GM18517 (cell line): Measurements from ENCODE around the gene TUBB4A.
"Not testable (repeated sequence)": the region's sequence is repeated elsewhere in the genome, so short reads cannot be mapped to it uniquely, and the experiment has no call there.

Source experiments
- ATAC-seq: cut with Tn5 transposase; IDR thresholded peaks from one replicate; pipeline ENCODE4 v1.9.1; 2021; ENCODE audit warnings: mild to moderate bottlenecking, moderate library complexity; ENCODE audit not compliant: unreplicated experiment

TUBB4A gene

DNA sequence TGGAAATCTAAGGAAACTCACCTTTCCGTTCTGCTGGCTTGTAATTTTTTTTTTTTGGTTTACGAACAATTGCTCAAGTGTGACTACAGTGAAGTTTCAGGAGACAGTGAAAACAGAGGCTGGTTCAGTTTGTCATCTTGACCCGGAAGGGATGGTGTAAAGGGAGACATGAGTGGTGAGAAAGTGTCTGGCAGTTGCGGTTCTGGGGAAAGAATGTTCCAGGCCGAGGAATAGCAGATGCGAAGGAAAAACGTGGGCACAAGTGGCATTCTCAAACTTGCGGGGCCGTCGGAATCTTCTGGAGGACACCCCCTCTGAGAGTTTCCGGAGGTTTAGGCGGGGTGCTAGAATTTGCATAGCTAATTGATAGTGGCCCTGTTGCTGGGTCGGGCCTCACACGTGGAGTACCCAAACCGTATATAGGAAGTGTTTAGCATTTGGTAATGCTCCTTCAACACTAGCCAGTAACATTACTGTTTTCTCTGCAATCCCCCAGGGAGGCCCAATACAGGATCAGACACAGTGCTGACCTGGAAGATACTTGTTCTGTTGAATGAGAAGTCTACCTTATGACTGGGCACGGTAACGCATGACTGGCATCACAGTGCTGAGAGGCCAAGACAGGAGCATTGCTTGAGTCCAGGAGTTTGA, 25.9 kb upstream of the TUBB4A start:
- peak; percentile 54 for ATAC-seq

DNA sequence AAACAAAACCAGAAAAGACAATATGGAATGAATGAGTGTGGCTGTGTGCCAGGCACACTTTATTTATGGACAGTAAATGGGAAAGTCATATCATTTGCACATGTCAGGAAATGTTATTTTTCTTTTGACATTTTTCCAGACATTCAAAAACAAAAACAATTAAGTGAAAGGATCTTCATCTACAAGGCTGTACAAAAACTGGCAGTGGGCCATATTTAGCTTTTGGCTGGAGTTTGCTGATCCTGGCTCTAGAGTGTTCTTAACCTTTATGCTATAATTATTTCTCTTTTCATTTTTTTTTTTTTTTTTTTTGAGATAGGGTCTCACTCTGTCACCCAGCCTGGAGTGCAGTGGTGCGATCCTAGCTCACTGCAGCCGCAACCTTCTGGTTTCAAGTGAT, 22.2 kb upstream of the TUBB4A start:
- no peak for ATAC-seq

DNA sequence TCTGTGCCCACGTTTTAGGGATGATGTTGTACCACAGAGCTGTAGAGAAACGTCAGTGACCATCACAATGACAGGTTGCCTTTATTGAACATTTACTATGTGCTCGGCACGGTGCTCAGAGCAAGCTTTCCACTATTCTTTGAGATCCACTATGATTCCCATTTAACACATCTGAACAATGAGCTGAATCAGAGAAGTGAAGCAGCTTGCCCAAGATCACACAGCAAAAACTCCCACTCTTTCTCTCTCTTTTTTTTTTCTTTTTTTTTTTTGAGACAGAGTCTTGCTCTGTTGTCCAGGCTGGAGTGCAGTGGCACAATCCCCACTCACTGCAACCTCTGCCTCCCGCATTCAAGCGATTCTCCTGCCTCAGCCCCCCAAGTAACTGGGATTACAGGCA, 20.6 kb upstream of the TUBB4A start:
- ATAC-seq, result no peak

DNA sequence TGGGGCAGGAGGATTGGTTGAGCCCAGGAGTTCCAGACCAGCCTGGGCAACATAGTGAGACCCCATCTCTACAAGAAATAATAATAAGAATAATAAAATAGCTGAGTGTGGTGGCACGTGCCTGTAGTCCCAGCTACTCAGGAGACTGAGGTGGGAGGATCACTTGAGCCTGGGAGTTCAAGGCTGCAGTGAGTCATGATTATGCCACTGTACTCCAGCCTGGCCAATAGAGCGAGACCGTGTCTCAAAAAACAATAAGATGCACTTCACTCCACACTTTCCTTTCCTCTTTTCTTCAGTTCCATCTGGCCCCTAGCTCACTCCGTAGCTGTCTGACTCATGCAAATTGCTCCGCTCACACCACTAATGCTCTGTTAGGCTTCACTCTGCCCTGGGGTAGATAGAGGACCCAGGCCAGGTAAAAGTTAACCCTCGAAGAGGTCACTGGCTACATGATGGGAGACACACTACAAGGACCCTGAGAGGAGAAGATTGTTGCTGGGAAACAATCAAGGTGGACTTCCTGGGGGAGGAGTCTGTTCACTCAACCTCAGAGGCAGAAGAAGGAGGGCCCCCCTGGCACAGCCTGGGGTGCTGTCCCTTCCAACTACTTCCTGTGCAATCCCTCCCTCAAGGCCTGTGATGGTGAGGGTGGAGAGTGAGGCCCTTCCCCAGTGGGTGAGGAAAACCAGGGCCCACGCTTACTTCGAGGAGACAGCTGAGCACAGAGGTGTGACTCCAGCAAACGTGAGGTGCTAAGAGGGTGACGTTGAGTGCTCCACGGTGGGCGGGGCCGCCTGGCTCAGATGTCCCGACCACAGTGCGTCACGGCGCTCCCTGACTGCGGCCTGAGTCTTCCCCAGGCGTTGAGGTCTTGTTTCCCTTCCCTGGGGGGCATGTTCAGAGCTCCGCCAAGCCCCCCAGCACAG, 19.9 kb upstream of the TUBB4A start:
- peak; percentile 42 for ATAC-seq

DNA sequence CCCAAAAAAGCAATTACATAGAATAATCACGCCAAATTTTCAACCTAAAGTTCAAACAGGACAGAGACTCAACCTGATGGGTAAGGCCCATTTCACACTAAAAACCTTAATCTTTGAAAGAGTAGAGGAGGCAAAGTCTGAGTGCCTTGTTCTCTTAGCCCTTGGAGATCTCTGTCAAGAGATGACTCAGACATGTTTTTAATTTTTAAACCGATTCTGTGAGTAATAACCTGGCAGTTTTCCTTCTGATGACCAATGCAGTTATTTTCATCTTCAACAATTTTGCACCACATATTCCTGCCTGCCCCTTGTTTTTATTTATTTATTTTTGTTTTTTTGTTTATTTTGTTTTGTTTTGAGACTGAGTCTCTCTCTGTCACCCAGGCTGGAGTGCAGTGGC, 17.2 kb upstream of the TUBB4A start:
- ATAC-seq, result no peak

DNA sequence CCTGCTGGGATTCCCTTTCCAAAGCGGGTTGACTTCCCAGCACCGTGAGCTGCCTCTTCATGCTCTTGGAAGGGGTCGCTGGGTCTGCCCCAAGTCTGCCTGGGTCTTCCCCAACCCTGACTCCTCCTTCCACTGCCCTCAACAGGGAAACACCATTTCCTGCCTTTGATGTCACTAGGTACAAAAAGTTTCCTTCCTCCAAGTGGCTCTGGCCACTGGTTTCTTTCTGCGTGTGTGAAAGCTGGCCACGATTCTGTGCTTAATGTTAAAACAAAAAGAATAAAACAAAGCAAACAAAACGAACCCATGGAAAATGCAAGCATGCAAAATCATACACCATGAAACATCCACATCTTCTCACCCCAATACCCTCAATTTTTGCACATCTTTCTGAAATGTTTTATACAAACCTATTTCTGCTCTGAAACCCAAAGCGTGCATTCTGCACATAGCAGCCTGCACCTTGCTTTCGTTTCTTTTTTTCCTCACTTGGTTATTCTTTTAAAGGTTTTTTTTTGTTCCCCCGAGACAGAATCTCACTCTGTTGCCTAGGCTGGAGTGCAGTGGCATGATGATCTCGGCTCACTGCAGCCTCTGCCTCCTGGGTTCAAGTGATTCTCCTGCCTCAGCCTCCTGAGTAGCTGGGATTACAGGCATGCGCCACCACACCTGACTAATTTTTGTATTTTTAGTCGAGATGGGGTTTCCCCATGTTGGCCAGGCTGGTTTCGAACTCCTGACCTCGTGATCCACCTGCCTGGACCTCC, 16.2 kb upstream of the TUBB4A start:
- peak; percentile 32 for ATAC-seq

DNA sequence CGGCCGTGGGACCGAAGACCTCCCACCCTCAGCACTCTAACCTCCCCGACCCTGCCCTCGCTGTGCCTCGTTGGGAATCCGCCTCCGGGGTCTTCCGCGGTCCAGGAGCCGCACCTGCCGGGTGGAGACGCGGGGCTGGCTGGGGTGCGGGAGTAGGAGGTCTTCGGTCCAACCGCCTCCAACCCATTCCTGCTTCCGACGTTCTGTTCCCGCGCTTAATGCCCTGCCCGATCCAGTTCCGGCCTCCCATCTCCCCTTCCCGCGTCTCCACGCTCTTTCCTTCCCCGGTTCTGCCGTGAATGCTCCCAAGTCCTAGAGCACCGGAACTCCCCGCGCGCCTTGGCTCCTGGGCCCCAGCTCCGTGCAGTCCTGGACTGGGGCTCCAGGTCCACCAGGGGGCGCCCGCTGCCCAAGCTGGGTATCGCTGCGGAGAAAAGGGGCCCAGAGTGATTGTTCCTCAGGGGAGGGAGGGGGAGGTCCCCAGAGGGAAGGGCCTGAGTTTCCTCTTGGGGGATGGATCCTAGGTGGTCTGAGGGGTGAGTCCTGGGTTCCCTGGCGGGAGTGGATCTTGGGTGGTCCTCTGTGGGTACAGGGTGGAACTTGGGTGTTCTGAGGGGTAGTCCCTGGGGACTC, 14.7 kb upstream of the TUBB4A start:
- ATAC-seq, result no peak

DNA sequence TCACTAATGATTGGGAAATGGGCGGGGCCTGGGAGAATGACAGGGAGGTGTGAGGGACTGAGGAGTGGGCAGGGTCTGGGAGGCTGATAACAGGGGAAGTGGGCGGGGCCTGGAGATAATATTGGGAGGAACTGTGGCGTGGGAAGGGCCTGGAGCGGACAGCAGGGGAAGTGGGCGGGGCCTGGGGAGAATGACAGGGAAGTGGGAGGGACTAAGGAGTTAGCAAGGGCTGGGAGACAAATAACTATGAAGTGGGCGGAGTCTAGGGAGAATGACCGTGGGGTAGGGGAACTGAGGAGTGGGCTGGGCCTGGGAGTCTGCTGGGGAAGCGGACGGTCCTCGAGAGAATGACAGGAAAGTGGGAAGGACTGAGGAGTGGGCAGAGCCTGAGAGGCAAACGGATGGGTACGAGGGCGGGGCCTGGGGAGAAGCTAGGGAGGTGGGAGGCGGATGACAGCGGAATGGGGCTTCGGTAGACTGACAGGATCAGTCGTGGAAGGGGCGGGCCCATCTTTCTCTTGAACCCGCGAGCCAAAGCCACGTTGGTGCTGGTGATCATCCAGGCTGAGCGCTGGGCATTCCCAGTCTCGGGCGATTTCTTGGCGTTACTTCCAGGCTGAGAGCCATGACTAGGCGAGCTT, 14.0 kb upstream of the TUBB4A start:
- peak; percentile 47 for ATAC-seq

DNA sequence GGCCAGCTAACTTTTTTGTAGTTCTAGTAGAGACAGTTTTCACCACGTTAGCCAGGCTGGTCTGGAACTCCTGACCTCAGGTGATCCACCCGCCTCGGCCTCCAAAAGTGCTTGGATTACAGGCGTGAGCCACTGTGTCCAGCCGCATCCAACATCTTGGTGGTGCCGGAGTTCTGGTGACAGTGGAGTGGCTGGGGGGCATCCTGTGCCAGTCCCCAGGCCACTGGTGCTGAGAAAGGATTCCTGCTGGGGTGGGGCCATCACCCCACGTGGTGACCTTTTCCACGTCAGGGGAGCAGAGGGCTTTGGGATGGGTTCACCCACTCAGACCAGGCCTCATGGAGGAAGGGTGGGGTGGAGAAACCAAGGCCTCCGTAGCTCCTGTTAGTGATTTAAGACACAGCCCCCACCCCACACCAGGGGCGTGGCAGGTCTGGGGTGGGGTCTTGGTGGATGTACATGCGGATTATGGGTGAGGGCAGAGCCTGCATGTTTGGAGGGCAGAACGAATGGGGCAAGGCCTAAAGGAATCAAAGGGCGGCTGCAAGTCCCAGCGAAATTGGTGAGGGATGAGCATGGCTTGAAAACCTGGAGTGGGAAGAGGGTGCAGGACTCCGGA, 12.9 kb upstream of the TUBB4A start:
- ATAC-seq, result no peak

DNA sequence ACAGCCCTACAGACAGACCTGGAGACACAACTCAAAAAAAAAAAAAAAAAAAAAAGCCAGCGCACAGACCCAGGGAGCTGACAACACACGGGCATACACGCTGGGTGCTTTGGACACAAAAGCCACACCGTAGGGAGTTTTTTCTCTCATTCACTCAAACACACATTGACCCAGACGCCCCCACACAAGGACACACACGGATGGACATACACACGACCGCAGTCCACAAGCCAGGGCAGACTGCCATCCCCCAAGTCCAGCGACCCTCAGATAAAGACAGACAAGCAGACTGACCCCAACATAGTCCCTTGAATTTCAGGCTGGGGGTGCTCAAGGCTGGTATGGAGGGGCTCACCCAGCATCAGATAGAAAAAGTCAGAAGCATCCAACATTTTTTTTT, 12.0 kb upstream of the TUBB4A start:
- ATAC-seq, result no peak

DNA sequence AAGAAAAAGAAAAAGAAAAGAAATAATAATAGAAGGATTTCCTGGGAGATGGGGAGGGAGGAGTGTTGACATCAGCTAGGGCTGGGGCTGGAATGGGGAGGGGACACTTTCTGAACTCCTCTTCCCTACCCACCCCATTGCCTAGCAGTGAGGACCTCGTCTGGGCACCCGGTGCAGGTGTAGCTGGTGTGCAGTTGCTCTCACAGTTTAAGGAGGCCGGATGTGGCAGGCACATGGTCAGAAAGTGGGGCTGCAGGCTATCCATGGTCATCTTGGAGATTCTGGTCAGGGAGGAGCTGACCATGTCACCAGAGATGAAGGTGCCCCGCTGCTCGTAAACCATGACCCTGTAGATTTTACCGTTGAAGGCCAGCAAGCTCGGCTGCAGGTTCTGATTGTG, 8.5 kb upstream of the TUBB4A start:
- ATAC-seq, result no peak

DNA sequence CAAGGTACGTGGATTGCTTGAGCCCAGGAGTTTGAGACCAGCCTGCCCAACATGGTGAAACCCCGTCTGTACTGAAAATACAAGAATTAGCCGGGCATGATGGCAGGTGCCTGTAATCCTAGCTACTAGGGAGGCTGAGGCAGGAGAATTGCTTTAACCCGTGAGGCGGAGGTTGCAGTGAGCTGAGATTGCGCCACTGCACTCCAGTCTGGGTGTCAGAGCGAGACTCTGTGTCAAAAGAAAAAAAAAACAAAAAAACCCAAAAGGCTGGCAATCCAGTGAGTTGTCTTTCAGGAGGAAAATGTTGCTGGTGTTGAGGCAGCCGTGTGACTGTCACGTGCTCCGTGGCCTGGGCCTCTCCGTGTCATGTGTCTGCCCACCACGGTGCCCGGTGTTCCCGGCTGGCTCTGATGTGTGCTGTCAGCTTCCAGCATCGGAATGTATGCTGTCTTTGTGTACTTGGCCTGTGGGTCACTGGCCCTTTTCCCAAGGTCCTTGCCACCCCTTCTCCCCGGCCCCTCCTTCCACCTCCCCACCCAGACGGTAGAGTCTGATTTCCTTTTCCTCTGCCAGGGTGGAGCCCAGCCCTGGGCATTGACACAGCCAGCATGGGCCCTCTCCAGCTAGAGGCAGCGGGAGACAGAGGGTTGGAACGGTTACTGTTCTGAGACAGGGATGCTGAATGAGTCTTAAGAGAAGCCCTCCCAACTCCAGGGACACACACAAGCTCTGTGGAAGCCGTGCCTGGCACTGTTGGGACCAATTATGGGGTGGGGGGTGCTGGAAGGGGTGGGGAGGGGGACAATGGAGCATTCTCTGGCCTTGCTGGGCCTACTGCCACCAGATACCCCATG, 7.2 kb upstream of the TUBB4A start:
- no peak for ATAC-seq

DNA sequence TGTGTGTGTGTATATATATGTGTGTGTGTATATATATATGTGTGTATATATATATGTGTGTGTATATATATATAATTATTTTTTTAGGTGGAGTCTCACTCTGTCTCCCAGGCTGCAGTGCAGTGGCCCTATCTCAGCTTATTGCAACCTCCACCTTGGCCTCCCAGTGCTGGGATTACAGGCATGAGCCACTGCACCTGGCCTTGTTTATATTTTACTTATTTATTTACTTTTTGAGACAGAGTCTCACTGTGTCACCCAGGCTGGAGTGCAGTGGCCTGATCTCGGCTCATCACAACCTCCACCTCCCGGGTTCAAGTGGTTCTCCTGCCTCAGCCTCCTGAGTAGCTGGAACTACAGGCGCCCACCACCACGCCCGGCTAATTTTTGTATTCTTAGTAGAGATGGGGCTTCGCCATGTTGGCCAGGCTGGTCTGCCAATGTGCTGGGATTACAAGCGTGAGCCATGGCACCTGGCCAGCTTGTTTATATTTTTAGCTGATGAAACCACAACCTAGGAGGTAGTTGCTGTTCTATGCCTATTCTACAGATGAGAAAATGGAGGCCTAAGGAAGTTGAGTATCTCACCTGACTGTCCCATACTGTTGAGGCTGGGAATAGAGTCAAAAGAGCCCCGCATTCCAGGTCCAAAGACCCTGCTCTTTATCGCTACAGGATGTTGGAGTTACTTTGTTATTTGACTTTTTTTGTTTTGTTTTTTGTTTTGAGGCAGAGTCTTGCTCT, 6.1 kb upstream of the TUBB4A start:
- not testable (repeated sequence) for ATAC-seq

DNA sequence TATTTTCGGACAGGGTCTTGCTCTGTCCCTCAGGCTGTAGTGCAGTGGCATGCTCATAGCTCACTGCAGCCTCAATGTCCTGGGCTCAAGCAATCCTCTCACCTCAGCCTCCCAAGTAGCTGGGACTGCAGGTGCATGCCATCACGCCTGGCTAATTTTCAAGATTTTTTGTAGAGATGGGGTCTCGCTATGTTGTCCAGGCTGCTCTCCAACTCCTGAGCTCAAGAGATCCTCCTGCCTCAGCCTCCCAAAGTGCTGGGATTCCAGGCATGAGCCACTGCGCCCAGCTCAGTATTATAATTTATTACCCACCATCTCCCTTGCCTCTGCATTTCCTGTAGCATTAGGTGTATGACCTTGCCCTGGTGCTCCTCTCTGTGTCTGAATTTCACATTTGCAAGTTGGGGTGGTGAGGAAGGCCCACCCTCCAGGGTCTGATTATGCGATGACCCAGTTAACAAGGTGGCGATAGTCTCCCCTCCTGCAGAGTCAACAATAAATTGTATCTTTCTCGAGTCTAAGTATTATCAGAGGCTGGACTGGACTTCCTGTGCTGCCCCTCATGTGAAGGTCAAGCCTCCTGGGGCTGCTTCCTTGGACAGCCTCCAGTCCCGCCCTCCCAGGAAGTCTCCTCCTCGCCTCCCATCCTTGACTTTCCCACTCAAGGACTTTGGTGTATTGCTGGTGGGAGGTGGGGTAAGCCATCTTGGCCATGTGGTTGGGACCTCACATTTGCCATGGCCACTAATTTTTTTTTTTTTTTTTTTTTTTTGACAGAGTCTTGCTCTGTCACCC, 1.5 kb upstream of the TUBB4A start:
- no peak for ATAC-seq

DNA sequence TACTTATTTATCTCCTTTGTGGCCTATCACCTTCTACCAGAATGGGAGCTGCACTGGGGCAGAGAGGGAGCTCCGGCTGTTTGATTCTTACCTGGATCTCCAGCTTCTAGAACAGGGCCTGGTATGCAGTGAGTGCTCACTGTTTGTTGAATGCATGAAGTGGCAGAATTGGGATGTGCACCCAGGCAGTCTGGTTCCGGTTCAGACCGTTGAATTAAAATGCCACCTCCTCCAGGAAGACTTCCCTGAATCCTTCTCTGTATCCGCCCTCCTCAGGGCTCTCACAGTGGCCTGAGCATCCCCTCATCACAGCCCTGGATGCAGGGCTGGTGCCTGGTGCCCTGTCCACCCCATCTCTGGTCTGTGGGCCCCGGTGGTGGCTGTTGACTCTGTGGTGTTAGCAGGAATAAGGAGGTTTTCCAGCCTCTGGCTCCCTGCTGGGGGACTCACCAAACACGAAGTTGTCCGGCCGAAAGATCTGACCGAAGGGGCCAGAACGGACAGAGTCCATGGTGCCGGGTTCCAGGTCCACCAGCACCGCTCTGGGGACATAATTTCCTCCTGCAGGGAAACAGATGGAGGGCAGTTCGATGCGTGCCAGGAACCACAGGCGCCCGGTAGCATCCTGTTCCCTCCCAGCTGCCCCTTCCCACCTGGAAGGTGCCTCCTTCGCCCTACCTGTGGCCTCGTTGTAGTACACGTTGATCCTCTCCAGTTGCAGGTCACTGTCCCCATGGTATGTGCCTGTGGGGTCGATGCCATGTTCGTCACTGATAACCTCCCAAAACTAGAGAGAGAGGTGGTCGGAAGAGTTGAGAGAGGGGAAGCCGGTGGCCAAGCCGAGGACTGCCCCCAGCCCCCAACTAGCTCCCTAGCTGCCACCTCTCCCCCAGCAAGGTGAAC, 1.0 kb downstream of the TUBB4A start:
- no peak for ATAC-seq

DNA sequence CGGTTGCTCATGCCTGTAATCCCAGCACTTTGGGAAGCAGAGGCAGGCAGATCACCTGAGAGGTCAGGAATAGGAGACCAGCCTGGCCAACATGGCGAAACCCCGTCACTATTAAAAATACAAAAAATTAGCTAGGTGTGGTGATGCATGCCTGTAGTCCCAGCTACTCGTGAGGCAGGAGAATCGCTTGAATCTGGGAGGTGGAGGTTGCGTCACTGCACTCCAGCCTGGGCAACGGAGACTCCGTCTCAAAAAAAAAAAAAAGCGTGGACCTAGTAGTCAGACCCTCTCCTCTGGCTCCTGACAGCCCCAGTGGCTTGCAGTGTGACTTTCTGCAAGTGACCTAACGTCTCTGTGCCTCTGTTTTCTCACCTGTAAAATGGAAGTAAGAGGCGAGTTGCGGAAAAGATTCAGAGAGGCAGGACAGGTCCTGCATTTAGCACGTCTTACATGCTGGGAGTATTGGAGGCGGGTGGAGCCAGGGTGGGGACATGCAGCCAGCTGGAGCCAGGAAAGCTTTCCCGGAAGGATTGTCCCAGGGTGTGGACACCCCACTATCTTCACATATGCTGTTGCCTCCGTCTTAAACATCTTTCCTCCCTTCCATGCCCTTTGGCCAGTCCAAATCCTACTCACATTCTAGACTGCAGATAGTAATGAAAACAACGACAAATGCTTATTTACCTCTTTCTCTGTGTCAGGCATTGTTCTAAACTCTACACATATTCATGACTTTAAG, 2.9 kb downstream of the TUBB4A start:
- no peak for ATAC-seq
